Measurements from ENCODE around the gene EDA. TPM values are rescaled to one million over a fixed set of nuclear protein-coding genes. Genes with fewer than 3 reads are reported as not detected.

Gene EDA
- total RNA-seq, 4 donors from 2014 or later: 0.51 to 3.3 (median 1.3) TPM

GRCh38 chrX:70079870-70080269, 464.0 kb downstream of the EDA start:
- Histone ChIP-seq H3K27me3 (no peaks in the 10 kb centered on the region), H3K4me3 (no peak overlapping the region), H3K27ac (no peak overlapping the region), H3K4me1 (peaks cover 4 to 8% of the 10 kb centered on the region in 2 donors), H3K36me3 (no peaks in the 10 kb centered on the region), H3K9me3 (no peaks in the 10 kb centered on the region)
- TF ChIP-seq CTCF (IDR thresholded peaks at IDR 0.05 in 4 of 5, conservative IDR thresholded peaks at IDR 0.05 in 1 of 5) (no peak), POLR2A (IDR thresholded peaks at IDR 0.05) (no peak)
- DNase-seq (no peak), ATAC-seq (no peak)
- intact Hi-C loops (cut with DNase I; ENCODE audit: low total_unique reads): no loop called here
- in situ Hi-C loops (cut with MboI; ENCODE audit: low sequenced_read_pairs in 4 of 4): loop anchor here in 1 of 4 donors (25.0 kb wide), 1 partner anchor 543 kb away; no protein-coding TSS in a partner anchor

DNA sequence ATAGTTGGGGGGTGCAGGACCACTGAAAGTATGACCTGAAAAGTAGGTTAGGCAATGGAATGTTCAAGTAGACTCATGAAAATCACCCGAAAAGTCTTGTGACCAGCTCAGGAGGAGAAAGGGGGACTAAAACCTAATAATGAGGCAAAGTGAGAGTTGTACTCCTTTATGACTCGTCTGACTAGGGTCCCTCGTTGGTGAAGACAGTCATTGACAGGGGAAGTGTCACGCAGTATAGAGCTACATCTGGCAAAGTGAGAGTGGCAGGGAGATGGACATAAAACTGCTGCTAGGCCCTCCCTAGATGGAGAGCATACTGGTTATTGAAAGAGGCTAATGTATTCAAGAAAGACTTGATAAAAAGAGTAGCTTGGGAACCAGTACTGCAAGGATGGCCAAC, 466.8 kb downstream of the EDA start:
- H3K27me3 ChIP-seq: no peaks in the 10 kb centered on the region
- no peak overlapping the region for H3K4me3 ChIP-seq
- no peaks in the 10 kb centered on the region for H3K9me3 ChIP-seq
- intact Hi-C loops (cut with DNase I; ENCODE audit: low total_unique reads) (no loop called here), in situ Hi-C loops (cut with MboI; ENCODE audit: low sequenced_read_pairs in 4 of 4) (loop anchor here in 1 of 4 donors (25.0 kb wide), 1 partner anchor 545 kb away; no protein-coding TSS in a partner anchor)
- peaks cover 4 to 8% of the 10 kb centered on the region in 2 donors for H3K4me1 ChIP-seq
- no peak for TF ChIP-seq CTCF (IDR thresholded peaks at IDR 0.05 in 4 of 5, conservative IDR thresholded peaks at IDR 0.05 in 1 of 5)
- no peak for TF ChIP-seq POLR2A (IDR thresholded peaks at IDR 0.05)
- no peak overlapping the region for H3K27ac ChIP-seq
- ATAC-seq: no peak
- no peak for DNase-seq
- no peaks in the 10 kb centered on the region for H3K36me3 ChIP-seq

DNA sequence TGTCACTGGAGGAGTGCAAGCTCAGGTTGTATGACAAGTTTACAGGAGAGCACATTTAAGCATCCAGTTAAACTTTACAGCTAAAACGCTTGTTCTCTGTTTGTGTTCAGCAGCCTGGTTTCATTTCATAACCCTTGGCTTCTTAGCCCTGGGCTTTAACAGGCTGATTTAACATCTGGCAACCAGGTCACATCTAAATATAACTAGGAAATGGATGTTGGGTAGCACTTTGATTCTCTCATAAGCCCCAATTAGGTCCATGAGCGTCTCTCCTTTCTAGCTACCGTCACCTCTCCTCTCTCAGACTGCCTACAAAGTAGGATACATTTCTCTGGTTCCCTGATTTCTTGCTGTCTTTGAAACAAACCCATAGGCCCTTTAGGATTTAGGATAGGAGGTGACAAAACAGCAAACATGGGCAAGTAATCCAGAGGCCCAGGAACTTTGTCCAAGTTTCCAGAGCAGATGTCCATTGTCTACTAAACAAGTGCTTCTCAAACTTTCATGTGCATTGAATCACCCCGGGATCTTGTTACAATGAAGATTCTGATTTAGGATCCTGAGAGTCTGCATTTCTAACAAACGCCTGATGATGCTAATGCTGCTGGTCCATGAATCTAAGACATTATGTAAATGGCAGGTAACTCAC, 468.8 kb downstream of the EDA start:
- no peak for ATAC-seq

GRCh38 chrX:70087857-70088630, 472.1 kb downstream of the EDA start:
- H3K4me3 ChIP-seq: no peak overlapping the region
- no peak overlapping the region for H3K27ac ChIP-seq
- no peaks in the 10 kb centered on the region for H3K27me3 ChIP-seq
- in situ Hi-C loops (cut with MboI; ENCODE audit: low sequenced_read_pairs in 4 of 4) (loop anchor here in 1 of 4 donors (25.0 kb wide), 1 partner anchor 551 kb away; no protein-coding TSS in a partner anchor), intact Hi-C loops (cut with DNase I; ENCODE audit: low total_unique reads) (no loop called here)
- peaks cover 4 to 16% of the 10 kb centered on the region in 2 donors for H3K4me1 ChIP-seq
- DNase-seq (no peak), ATAC-seq (no peak)
- H3K36me3 ChIP-seq: no peaks in the 10 kb centered on the region
- TF ChIP-seq POLR2A (IDR thresholded peaks at IDR 0.05) (no peak), CTCF (IDR thresholded peaks at IDR 0.05 in 4 of 5, conservative IDR thresholded peaks at IDR 0.05 in 1 of 5) (no peak)
- no peaks in the 10 kb centered on the region for H3K9me3 ChIP-seq

More for the DNA sequence above, 468.8 kb downstream of the EDA start:
- Histone ChIP-seq H3K27ac (no peak overlapping the region), H3K4me1 (peaks cover 4 to 16% of the 10 kb centered on the region in 2 donors), H3K4me3 (no peak overlapping the region), H3K36me3 (no peaks in the 10 kb centered on the region), H3K27me3 (no peaks in the 10 kb centered on the region), H3K9me3 (no peaks in the 10 kb centered on the region)
- intact Hi-C loops (cut with DNase I; ENCODE audit: low total_unique reads): no loop called here
- TF ChIP-seq POLR2A (IDR thresholded peaks at IDR 0.05) (no peak), CTCF (IDR thresholded peaks at IDR 0.05 in 4 of 5, conservative IDR thresholded peaks at IDR 0.05 in 1 of 5) (no peak)
- no peak for DNase-seq
- in situ Hi-C loops (cut with MboI; ENCODE audit: low sequenced_read_pairs in 4 of 4): loop anchor here in 1 of 4 donors (25.0 kb wide), 1 partner anchor 547 kb away; no protein-coding TSS in a partner anchor

All from gastrocnemius medialis (tissue), 4 donors.